Hippocampal formation (tissue), 2 donors: ENCODE results near the gene UBE2R2.
"Not testable (repeated sequence)": the region's sequence is repeated elsewhere in the genome, so short reads cannot be mapped to it uniquely, and the experiment has no call there.

ENCODE experiments used
- DNase-seq, 2 donors: peaks; one replicate each; lab custom pipeline; 2025; lab: John Stamatoyannopoulos, UW

UBE2R2 gene

GRCh38 chr9:33927694-33928093 lies 110.7 kb downstream of the UBE2R2 start:
- no peak for DNase-seq

DNA sequence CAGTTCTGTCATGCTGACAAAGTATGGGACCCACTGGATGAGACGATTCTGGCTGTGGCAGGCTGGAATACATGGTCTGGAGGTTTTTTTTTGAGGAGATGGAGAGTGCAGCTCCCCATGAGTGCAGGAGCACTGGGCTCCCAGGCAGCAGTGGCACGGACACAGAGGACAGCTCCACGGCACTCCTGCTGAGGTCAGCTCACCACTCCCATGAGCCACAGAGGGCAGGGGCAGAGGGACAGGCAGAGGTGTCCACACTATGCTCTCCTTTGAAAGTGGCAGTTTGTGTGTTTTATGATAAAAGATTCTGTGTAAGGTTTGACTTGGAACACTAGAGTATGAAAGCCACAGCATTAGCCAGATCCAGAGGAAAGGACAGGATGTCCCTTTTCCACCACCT lies 114.4 kb downstream of the UBE2R2 start:
- DNase-seq, result no peak

GRCh38 chr9:33932078-33932807 lies 115.3 kb downstream of the UBE2R2 start:
- DNase-seq, result no peak

GRCh38 chr9:33934188-33934878 lies 117.4 kb downstream of the UBE2R2 start:
- no peak for DNase-seq

GRCh38 chr9:33939924-33940874 lies 123.2 kb downstream of the UBE2R2 start:
- no peak for DNase-seq

- no peak for DNase-seq
Measured at GRCh38 chr9:33942471-33943083, 125.6 kb downstream of the UBE2R2 start.

GRCh38 chr9:33943389-33943788 lies 126.4 kb downstream of the UBE2R2 start:
- no peak for DNase-seq

- no peak for DNase-seq
Measured at GRCh38 chr9:33946779-33947535, 130.0 kb downstream of the UBE2R2 start.

GRCh38 chr9:33950371-33950770 lies 133.4 kb downstream of the UBE2R2 start:
- no peak for DNase-seq

DNA sequence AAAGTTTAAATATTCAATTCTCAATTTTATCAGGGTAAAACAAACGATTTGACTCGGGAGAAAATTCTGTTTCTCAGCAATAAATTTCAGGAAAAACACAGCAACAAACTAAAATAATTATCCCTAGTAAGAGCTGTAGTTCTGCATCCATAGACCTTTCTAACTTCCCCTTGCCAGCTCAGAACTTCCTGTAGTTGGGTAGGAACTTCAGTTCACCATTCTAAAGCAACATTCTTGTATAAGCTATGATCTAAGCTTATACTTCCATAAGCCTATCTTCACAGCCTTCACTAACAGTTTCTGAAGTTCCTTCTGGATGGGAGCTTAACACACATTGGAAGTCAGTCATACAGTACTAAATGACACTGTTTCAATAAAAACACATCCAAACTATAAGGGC lies 135.1 kb downstream of the UBE2R2 start:
- DNase-seq, result no peak

GRCh38 chr9:33956544-33956943 lies 139.6 kb downstream of the UBE2R2 start:
- no peak for DNase-seq

DNA sequence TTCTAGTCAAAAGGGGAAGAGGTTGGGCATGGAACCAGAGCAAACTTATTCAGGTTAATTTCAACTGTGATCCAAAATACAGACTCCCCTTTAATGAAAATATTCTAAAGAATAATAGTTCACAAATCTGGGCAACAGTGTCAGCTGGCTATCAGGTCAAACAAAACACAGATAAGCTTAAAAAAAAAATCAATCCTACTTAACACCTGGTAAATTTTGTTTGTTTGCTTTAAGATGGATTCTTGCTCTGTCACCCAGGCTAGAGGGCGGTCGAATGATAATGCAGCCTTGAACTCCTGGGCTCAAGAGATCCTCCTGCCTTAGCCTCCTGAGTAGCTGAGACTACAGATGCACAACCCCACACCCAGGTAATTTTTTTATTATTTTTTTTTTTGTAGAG lies 142.8 kb downstream of the UBE2R2 start:
- no peak for DNase-seq

DNA sequence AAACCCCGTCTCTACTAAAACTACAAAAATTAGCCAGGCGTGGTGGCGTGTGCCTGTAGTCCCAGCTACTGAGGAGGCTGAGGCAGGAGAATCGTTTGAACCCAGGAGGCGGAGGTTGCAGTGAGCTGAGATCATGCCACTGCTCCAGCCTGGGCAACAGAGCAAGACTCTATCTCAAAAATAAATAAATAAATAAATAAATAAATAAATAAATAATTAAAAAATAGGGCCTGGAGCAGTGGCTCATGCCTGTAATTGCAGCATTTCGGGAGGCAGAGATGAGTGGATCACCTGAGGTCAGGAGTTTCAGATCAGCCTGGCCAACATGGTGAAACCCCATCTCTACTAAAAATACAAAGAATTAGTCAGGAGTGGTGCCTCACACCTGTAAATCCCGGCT lies 145.5 kb downstream of the UBE2R2 start:
- DNase-seq, result not testable (repeated sequence)

GRCh38 chr9:33964086-33964768 lies 147.3 kb downstream of the UBE2R2 start:
- no peak for DNase-seq
